Epithelial cell of proximal tubule (primary cell): Measurements from ENCODE around the gene EMC1. TPM values are rescaled to one million over a fixed set of nuclear protein-coding genes. Genes with fewer than 3 reads are reported as not detected.
"Not testable (repeated sequence)": the region's sequence is repeated elsewhere in the genome, so short reads cannot be mapped to it uniquely, and the experiment has no call there.

Experiments
- DNase-seq: peaks from one replicate; pipeline ENCODE4 v3.0.0-alpha.2; 2011; ENCODE audit warnings: low read depth
- H3K4me3 ChIP-seq: 2 replicates; pipeline ENCODE4 v1.5.1; 2011; ENCODE audit warnings: low read depth, mild to moderate bottlenecking, low read length
- total RNA-seq: library from RNA; depleted of rRNA; stranded (reverse); fragments of >200 nt; gene quantifications from 2 replicates; pipeline ENCODE4 v1.2.3, GENCODE V29; 2015
- TF ChIP-seq, protein P1 (sequence below): conservative IDR thresholded peaks from 2 replicates; pipeline ENCODE4 v1.5.1; 2012; ENCODE audit warnings: low read depth, mild to moderate bottlenecking, low read length

EMC1 gene
- total RNA-seq, 1 donor from 2014 or later: 28.8 TPM

DNA sequence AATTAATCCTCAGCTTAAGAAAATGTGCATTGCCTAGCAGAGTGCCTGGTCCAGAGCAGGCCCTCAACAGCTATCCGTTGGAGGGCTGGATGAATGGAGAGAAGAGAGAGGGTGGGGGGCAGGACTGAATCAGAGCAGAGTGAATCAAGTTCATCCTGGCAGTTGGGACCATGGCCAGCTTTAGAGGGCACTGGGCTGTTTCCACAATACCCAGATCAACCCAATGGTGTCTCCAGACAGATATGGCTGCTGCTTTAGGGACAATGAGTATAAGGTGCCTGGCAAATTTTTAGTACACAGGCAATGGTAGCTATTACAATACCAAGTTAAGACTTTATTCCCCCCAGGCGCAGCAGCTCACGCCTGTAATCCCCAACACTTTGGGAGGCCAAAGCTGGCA is 17.1 kb downstream of the EMC1 start:
- TF ChIP-seq, protein P1, sequence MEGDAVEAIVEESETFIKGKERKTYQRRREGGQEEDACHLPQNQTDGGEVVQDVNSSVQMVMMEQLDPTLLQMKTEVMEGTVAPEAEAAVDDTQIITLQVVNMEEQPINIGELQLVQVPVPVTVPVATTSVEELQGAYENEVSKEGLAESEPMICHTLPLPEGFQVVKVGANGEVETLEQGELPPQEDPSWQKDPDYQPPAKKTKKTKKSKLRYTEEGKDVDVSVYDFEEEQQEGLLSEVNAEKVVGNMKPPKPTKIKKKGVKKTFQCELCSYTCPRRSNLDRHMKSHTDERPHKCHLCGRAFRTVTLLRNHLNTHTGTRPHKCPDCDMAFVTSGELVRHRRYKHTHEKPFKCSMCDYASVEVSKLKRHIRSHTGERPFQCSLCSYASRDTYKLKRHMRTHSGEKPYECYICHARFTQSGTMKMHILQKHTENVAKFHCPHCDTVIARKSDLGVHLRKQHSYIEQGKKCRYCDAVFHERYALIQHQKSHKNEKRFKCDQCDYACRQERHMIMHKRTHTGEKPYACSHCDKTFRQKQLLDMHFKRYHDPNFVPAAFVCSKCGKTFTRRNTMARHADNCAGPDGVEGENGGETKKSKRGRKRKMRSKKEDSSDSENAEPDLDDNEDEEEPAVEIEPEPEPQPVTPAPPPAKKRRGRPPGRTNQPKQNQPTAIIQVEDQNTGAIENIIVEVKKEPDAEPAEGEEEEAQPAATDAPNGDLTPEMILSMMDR: no peak
- no peak for DNase-seq
- H3K4me3 ChIP-seq: no peak overlapping the region

DNA sequence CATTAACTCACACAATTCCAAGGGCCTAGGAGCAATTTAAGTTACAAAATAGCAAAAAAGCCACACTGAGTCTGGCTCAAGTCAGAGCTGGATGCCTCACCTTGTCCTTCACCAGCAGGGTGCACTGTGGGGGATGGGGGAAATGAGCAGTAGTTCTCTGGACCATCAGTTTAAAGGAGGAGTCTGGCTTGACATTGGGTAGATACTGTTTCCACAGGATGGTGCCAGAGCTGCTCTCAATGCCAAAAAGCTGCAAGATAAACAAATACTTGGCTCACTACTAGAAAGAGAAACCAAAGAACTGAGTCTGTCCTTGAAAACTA is 18.8 kb downstream of the EMC1 start:
- no peak overlapping the region for H3K4me3 ChIP-seq
- DNase-seq: no peak
- TF ChIP-seq, protein P1: peak; percentile 34

DNA sequence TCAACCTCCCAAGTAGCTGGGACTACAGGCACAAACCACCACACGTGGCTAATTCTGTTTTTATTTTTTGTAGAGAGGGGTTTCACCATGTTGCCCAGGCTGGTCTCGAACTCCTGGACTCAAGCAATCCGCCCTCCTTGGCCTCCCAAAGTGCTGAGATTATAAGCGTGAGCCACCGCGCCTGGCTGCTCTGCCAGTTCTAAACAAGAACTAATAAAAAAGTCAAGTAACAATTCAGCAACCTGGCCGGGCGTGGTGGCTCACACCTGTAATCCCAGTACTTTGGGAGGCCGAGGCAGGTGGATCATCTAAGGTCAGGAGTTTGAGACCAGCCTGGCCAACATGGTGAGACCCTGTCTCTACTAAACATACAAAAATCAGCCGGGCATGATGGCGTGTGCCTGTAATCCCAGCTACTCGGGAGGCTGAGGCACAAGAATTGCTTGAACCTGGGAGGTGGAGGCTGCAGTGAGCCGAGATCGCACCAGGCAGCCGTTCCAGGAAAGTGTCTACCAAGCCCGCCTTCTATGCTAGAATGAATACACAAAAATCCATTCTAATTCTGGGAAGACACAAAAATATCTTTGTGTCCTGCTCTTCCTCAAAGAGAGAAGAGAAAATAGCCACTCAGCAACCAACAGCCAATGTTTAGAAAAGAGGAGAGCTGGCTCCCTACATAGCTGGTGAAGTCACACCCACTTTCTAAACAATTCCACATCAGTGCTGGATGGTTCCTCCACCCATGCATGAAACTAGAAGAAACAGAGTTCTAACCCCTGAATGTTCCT is 19.4 kb downstream of the EMC1 start:
- H3K4me3 ChIP-seq, DNase-seq: not testable (repeated sequence)

DNA sequence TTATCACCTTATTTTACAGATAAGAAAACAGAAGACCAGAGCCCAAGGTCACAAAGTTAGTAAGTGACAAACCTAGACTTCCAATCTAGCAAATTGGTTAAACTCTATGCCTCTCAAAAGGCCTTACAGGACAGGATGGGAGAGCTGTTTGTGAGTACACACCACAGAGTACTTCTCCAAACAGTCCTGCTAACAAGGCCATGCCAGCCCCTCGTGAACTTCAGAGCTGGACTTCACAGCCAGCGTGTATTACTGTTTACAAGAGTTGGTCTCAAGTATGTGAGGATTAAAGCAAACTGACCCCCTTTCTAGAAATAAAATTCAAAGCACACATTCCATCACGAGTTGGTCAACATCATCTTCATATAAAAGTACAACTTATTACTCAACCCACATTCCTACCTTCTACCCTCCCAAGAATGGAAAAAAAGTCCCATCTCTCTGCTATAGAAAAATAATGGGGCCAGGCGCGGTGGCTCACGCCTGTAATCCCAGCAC is 21.4 kb downstream of the EMC1 start:
- TF ChIP-seq, protein P1: no peak
- no peak for DNase-seq
- H3K4me3 ChIP-seq: no peak overlapping the region

DNA sequence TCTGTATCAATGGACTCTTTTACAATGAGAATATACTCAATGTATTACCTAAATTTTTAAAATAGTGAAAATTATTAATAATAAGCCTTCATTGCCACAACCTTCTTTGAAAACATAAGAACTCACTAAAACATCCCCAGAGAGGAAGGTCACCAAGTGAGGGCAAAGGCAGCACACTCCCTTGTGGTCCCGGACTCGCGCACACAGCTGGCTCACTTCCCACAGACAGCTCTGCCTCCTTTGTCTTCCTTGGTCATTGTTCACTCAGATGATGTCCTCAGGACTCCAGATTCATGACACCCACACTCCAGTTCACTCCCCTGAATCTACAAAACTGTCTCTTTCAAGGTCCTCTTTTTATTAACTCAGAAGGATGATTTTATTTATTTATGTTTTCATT is 22.1 kb downstream of the EMC1 start:
- TF ChIP-seq, protein P1: no peak
- DNase-seq: no peak
- no peak overlapping the region for H3K4me3 ChIP-seq

DNA sequence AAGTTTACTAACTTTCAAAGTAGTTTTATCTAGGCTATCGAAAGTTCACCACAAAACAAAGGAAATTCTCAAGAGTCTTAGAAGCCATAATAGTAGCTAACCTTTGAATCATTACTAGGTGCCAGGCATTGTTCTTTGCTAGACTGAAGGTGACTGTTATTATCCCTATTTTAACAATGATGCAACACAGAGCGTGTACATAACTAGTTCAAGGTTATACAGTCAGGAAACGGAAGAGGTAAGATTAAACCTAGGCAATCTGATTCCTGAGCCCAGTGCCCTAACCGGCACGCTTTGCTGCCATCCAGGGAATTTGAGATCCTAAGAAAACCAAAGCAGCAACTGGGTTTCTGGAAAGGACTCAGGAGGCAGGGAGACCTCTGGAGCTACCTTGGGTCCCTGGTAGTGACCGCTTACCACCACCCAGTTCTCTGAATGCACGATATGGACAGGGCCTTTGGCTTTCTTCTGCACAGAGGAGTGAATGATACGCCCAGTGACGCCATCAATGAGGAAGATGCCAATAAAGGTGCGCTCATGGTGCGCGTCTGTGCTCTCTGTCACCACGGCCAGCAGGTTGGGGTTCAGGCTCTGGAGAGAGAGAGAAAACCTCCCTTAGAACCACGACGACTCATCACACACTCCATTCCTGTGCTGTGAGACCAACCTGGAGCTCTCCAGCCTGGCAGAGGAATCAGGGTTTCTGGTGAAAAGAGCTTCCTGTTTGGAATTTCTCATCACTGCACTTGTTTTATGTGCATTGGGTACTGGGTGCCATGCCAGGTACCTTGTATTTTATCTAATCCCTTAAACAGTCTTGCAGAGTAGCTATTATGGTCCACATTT is 28.1 kb downstream of the EMC1 start:
- TF ChIP-seq, protein P1: no peak
- DNase-seq: no peak

DNA sequence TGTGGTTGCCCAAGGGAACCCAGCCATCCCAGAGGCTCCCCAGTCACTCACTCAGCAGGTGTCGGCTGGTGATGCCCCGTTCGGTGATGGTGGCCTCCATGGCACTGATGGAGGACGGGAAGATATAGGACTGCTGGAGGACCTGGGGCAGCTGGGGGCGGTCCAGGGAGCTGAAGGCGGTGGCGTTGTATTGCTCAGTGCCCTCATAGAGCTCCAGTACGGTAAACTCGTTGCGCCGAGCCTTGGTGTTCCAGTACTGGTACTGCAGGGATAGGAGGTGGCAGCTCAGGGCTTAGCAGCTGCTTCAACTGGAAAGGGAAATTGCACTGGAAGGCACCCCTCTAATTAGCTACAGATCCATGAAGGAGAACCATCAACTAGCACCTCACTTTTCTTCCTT is 28.8 kb downstream of the EMC1 start:
- TF ChIP-seq, protein P1: no peak
- no peak for DNase-seq
- no peak overlapping the region for H3K4me3 ChIP-seq

More for the DNA sequence above, 28.1 kb downstream of the EMC1 start:
- no peak overlapping the region for H3K4me3 ChIP-seq
